HL-60 (cell line): ENCODE measurements around the gene BLOC1S1.

Experiments
- DNase-seq, 2 experiments: peaks; one replicate each; pipeline ENCODE4 v3.0.0-alpha.2; 2010 to 2020; ENCODE audit warnings: low read depth in 1 of 2, low spot score in 1 of 2
- H3K27ac ChIP-seq: fragments of 250-450 bp; sonication (Bioruptor Pico); replicated peaks from 2 replicates; pipeline ENCODE4 v1.5.1; 2020; ENCODE audit warnings: mild to moderate bottlenecking, moderate library complexity
- H3K27me3 ChIP-seq: fragments of 250-450 bp; sonication (Bioruptor Pico); 2 replicates; pipeline ENCODE4 v1.5.1; 2021; ENCODE audit warnings: mild to moderate bottlenecking, moderate library complexity; ENCODE audit not compliant: insufficient read depth, poor library complexity, severe bottlenecking
- H3K4me3 ChIP-seq: replicated peaks from 2 replicates; pipeline ENCODE4 v1.5.1; 2011; ENCODE audit warnings: mild to moderate bottlenecking, control low read depth, low read length; ENCODE audit not compliant: insufficient read depth
- CTCF ChIP-seq: IDR thresholded peaks from one replicate; pipeline ENCODE4 v1.5.1; 2011; ENCODE audit warnings: low read length, control low read depth, inconsistent platforms; ENCODE audit not compliant: insufficient read depth
- GABPA ChIP-seq: IDR thresholded peaks from 2 replicates; pipeline ENCODE4 v1.6.1; 2012; ENCODE audit warnings: low read depth
- POLR2AphosphoS5 ChIP-seq: IDR thresholded peaks from 2 replicates; pipeline ENCODE4 v1.6.1; 2012; ENCODE audit warnings: low read depth
- REST ChIP-seq: IDR thresholded peaks from 2 replicates; pipeline ENCODE4 v1.6.1; 2012; ENCODE audit warnings: low read depth; ENCODE audit not compliant: insufficient replicate concordance
- SPI1 ChIP-seq: IDR thresholded peaks from 2 replicates; pipeline ENCODE4 v1.6.1; 2012; ENCODE audit warnings: low read depth, mild to moderate bottlenecking, borderline replicate concordance

BLOC1S1 gene

GRCh38 chr12:55693323-55694187 lies 22.3 kb upstream of the BLOC1S1 start:
- no peak for TF ChIP-seq POLR2AphosphoS5
- Histone ChIP-seq H3K27ac (no peak overlapping the region), H3K4me3 (no peak overlapping the region), H3K27me3 (no peaks in the 10 kb centered on the region)
- DNase-seq: no peak

GRCh38 chr12:55694188-55694515 lies 21.7 kb upstream of the BLOC1S1 start:
- Histone ChIP-seq H3K27me3 (no peaks in the 10 kb centered on the region), H3K4me3 (no peak overlapping the region), H3K27ac (no peak overlapping the region)
- DNase-seq: no peak
- TF ChIP-seq POLR2AphosphoS5: no peak
- TF ChIP-seq SPI1: no peak
- TF ChIP-seq GABPA: no peak
- no peak for TF ChIP-seq CTCF
- no peak for TF ChIP-seq REST

- H3K27me3 ChIP-seq: no peaks in the 10 kb centered on the region
- no peak overlapping the region for H3K4me3 ChIP-seq
- no peak for DNase-seq
- no peak overlapping the region for H3K27ac ChIP-seq
- TF ChIP-seq GABPA (no peak), REST (no peak), CTCF (no peak), POLR2AphosphoS5 (no peak), SPI1 (no peak)
These were observed 21.2 kb upstream of the BLOC1S1 start for GRCh38 chr12:55694651-55695050.

GRCh38 chr12:55695349-55695748 lies 20.5 kb upstream of the BLOC1S1 start:
- H3K27me3 ChIP-seq: no peaks in the 10 kb centered on the region
- H3K4me3 ChIP-seq: no peak overlapping the region
- TF ChIP-seq SPI1 (no peak), POLR2AphosphoS5 (no peak), CTCF (no peak), REST (no peak), GABPA (no peak)
- H3K27ac ChIP-seq: no peak overlapping the region
- DNase-seq: no peak
